ENCODE measurements around the gene OSBPL10. TPM values are rescaled to one million over a fixed set of nuclear protein-coding genes. Genes with fewer than 3 reads are reported as not detected.

The OSBPL10 gene
- total RNA-seq, 4 donors from 2014 or later = 7.9 to 25.5 (median 11.8) TPM

DNA sequence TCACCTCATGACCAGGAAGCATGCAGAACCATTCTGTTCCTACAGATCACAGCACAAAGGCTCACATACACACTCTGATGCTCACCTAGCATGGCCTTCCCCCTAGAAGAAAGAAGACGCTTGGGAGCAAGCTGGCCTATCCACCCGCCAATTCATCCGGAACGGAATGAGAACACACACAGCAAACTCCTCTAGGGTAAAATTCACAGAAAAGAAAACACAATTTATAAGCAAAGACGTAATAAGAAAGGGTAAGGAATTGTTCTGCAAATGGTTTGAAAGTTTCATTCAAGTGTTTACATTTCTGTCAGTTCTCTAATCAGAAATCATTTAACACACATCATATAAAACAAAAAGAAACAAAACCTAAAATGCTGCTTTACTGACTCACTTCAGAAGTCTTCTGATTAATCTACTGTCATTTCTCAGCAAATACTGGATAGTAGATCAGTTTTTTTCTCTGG, 218.1 kb downstream of the OSBPL10 start:
- TF ChIP-seq, protein P1, sequence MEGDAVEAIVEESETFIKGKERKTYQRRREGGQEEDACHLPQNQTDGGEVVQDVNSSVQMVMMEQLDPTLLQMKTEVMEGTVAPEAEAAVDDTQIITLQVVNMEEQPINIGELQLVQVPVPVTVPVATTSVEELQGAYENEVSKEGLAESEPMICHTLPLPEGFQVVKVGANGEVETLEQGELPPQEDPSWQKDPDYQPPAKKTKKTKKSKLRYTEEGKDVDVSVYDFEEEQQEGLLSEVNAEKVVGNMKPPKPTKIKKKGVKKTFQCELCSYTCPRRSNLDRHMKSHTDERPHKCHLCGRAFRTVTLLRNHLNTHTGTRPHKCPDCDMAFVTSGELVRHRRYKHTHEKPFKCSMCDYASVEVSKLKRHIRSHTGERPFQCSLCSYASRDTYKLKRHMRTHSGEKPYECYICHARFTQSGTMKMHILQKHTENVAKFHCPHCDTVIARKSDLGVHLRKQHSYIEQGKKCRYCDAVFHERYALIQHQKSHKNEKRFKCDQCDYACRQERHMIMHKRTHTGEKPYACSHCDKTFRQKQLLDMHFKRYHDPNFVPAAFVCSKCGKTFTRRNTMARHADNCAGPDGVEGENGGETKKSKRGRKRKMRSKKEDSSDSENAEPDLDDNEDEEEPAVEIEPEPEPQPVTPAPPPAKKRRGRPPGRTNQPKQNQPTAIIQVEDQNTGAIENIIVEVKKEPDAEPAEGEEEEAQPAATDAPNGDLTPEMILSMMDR (IDR thresholded peaks at IDR 0.05) = no peak
- no peak for TF ChIP-seq POLR2A (IDR thresholded peaks at IDR 0.05)
- no peak overlapping the region for H3K27ac ChIP-seq
- no peaks in the 10 kb centered on the region for H3K9me3 ChIP-seq
- ATAC-seq = no peak
- H3K27me3 ChIP-seq = no peaks in the 10 kb centered on the region
- H3K4me1 ChIP-seq = peaks cover 0 to 6% (median 0%) of the 10 kb centered on the region in 3 donors
- H3K4me3 ChIP-seq = no peak overlapping the region
- H3K36me3 ChIP-seq = no peaks in the 10 kb centered on the region
- WGBS, 2 donors (ENCODE audit: low coverage in 1 of 2) = 80 to 94% methylated on average over 1 to 5 of the region's 5 CpGs

- Histone ChIP-seq H3K9me3 (no peaks in the 10 kb centered on the region), H3K27ac (no peak overlapping the region), H3K4me3 (no peak overlapping the region), H3K27me3 (no peaks in the 10 kb centered on the region), H3K4me1 (peaks cover 0 to 6% (median 0%) of the 10 kb centered on the region in 3 donors), H3K36me3 (no peaks in the 10 kb centered on the region)
- WGBS, 2 donors (ENCODE audit: low coverage in 1 of 2) = 93% methylated on average over 4 to 5 of the region's 5 CpGs
- ATAC-seq = no peak
- no peak for TF ChIP-seq POLR2AphosphoS5 (IDR thresholded peaks at IDR 0.05)
- TF ChIP-seq, protein P1 (IDR thresholded peaks at IDR 0.05) = no peak
Measured at GRCh38 chr3:31762097-31762764, 218.8 kb downstream of the OSBPL10 start.

GRCh38 chr3:31760654-31761053, 220.4 kb downstream of the OSBPL10 start:
- TF ChIP-seq POLR2A (IDR thresholded peaks at IDR 0.05) = no peak
- TF ChIP-seq, protein P1 (IDR thresholded peaks at IDR 0.05) = no peak
- no peak for TF ChIP-seq POLR2AphosphoS5 (IDR thresholded peaks at IDR 0.05)
- no peak for TF ChIP-seq EP300 (IDR thresholded peaks at IDR 0.05)
- H3K4me3 ChIP-seq = no peak overlapping the region
- 87 to 91% methylated on average over 6 of the region's 6 CpGs for WGBS, 2 donors (ENCODE audit: low coverage in 1 of 2)
- no peak for ATAC-seq
- no peak overlapping the region for H3K27ac ChIP-seq
- H3K36me3 ChIP-seq = no peaks in the 10 kb centered on the region
- H3K9me3 ChIP-seq = no peaks in the 10 kb centered on the region
- H3K4me1 ChIP-seq = no peaks in the 10 kb centered on the region
- H3K27me3 ChIP-seq = no peaks in the 10 kb centered on the region

- no peak for TF ChIP-seq EP300 (IDR thresholded peaks at IDR 0.05)
- no peak for TF ChIP-seq POLR2AphosphoS5 (IDR thresholded peaks at IDR 0.05)
- TF ChIP-seq POLR2A (IDR thresholded peaks at IDR 0.05) = no peak
- TF ChIP-seq, protein P1 (IDR thresholded peaks at IDR 0.05) = no peak
- H3K27me3 ChIP-seq = no peaks in the 10 kb centered on the region
Measured at GRCh38 chr3:31758322-31758965, 222.6 kb downstream of the OSBPL10 start.

More at GRCh38 chr3:31758322-31758965, 222.6 kb downstream of the OSBPL10 start:
- 77 to 84% methylated on average over 3 to 5 of the region's 5 CpGs for WGBS, 2 donors (ENCODE audit: low coverage in 1 of 2)
- H3K27ac ChIP-seq = no peak overlapping the region
- ATAC-seq = no peak
- H3K4me1 ChIP-seq = no peaks in the 10 kb centered on the region
- H3K9me3 ChIP-seq = no peaks in the 10 kb centered on the region
- H3K36me3 ChIP-seq = no peaks in the 10 kb centered on the region
- no peak overlapping the region for H3K4me3 ChIP-seq
